HCT116 (cell line): ENCODE measurements around the gene GMDS. TPM values are rescaled to one million over a fixed set of nuclear protein-coding genes. Genes with fewer than 3 reads are reported as not detected.

ENCODE experiments used
- ATAC-seq: fragments of 200-7000 bp; cut with Tn5 transposase; 2 replicates; pipeline ENCODE4 v1.9.1; 2020; ENCODE audit warnings: mild to moderate bottlenecking, moderate library complexity
- BruUV-seq: library from RNA; stranded (reverse); fragments of 400-500 nt; replicated peaks from 2 replicates; lab custom pipeline; 2021; lab: Mats Ljungman, UMichigan
- CTCF ChIA-PET: fragments of 300-600 bp; sonication (Branson Sonifier 250); formaldehyde crosslinking; loops from one replicate; lab custom pipeline; 2021; ENCODE audit warnings: antibody characterized with exemption; lab: Charles Lee
- POLR2A ChIA-PET: fragments of 300-600, 350-600 bp; sonication (Branson Sonifier 250); formaldehyde crosslinking; loops from one replicate; lab custom pipeline; 2021; ENCODE audit warnings: antibody characterized with exemption; lab: Charles Lee
- RAD21 ChIA-PET, 2 experiments: fragments of 300-600 bp; sonication (Branson Sonifier 250); formaldehyde crosslinking; loops; one replicate each; lab custom pipeline; 2023; ENCODE audit warnings: low total read pairs in 2 of 2; ENCODE audit not compliant: uncharacterized antibody in 2 of 2, unreplicated experiment in 2 of 2, low non-redundant PET in 1 of 2; lab: Charles Lee
- DNase-seq: peaks from one replicate; pipeline ENCODE4 v3.0.0-alpha.2; 2010; ENCODE audit warnings: low read depth, low spot score
- H2AFZ ChIP-seq: fragments of 200-600 bp; shearing (Covaris generic), sonication (generic); 2 replicates; pipeline ENCODE4 v1.6.1; 2017; ENCODE audit warnings: low read depth, mixed run types, mixed read lengths, antibody characterized with exemption, low read length; ENCODE audit not compliant: poor library complexity, severe bottlenecking
- H3K27ac ChIP-seq: 2 replicates; pipeline ENCODE4 v1.5.1; 2012; ENCODE audit warnings: low read depth, low read length
- H3K27me3 ChIP-seq: fragments of 200-600 bp; sonication (generic); 2 replicates; pipeline ENCODE4 v1.6.1; 2016; ENCODE audit warnings: mixed run types, low read length, mixed read lengths; ENCODE audit not compliant: insufficient read depth
- H3K36me3 ChIP-seq, 2 experiments: fragments of 200-500 bp in 1 of 2; fragments of 200-600 bp in 1 of 2; sonication (Bioruptor generic) in 1 of 2; sonication (generic) in 1 of 2; 2 replicates each; pipeline versions ENCODE4 v1.5.1 to v1.6.1; 2014 to 2016; ENCODE audit warnings: low read length in 2 of 2, inconsistent platforms in 1 of 2, mixed read lengths in 1 of 2, mixed run types in 1 of 2; ENCODE audit not compliant: insufficient read depth in 2 of 2, control insufficient read depth in 1 of 2
- H3K4me1 ChIP-seq, 2 experiments: fragments of 200-600 bp in 1 of 2; sonication (generic) in 1 of 2; 2 replicates each; pipeline versions ENCODE4 v1.5.1 to v1.6.1; 2012 to 2017; ENCODE audit warnings: low read length in 2 of 2, inconsistent platforms in 1 of 2, mild to moderate bottlenecking in 1 of 2, mixed read lengths in 1 of 2, mixed run types in 1 of 2, moderate library complexity in 1 of 2; ENCODE audit not compliant: insufficient read depth in 2 of 2, control insufficient read depth in 1 of 2
- H3K4me2 ChIP-seq: fragments of 200-600 bp; sonication (generic); 2 replicates; pipeline ENCODE4 v1.6.1; 2017; ENCODE audit warnings: mixed run types, low read length, mixed read lengths
- H3K4me3 ChIP-seq, 2 experiments: fragments of 200-600 bp in 1 of 2; sonication (generic) in 1 of 2; replicated peaks in 1 of 2; 2 replicates each; pipeline ENCODE4 v1.5.1; 2011 to 2016; ENCODE audit warnings: low read length in 2 of 2, control low read depth in 1 of 2, low read depth in 1 of 2, mild to moderate bottlenecking in 1 of 2, mixed read lengths in 1 of 2, mixed run types in 1 of 2
- H3K79me2 ChIP-seq: fragments of 200-600 bp; sonication (generic); 2 replicates; pipeline ENCODE4 v1.6.1; 2017; ENCODE audit warnings: mild to moderate bottlenecking, mixed run types, low read length, moderate library complexity, mixed read lengths; ENCODE audit not compliant: insufficient read depth
- H3K9ac ChIP-seq: fragments of 200-600 bp; sonication (generic); 2 replicates; pipeline ENCODE4 v1.6.1; 2016; ENCODE audit warnings: low read length, mixed read lengths
- H3K9me2 ChIP-seq: fragments of 200-600 bp; sonication (generic), shearing (Covaris generic); 2 replicates; pipeline ENCODE4 v1.6.1; 2017; ENCODE audit warnings: mixed run types, mild to moderate bottlenecking, moderate library complexity; ENCODE audit not compliant: insufficient read depth
- H3K9me3 ChIP-seq, 2 experiments: fragments of 200-500 bp in 1 of 2; fragments of 200-600 bp in 1 of 2; sonication (Bioruptor generic) in 1 of 2; sonication (generic) in 1 of 2; 2 replicates each; pipeline ENCODE4 v1.6.1; 2014 to 2017; ENCODE audit warnings: low read length in 2 of 2, mixed read lengths in 2 of 2, inconsistent platforms in 1 of 2, low read depth in 1 of 2, mild to moderate bottlenecking in 1 of 2, mixed run types in 1 of 2, moderate library complexity in 1 of 2; ENCODE audit not compliant: control insufficient read depth in 1 of 2, insufficient read depth in 1 of 2
- H4K20me1 ChIP-seq: fragments of 200-600 bp; sonication (generic), shearing (Covaris generic); 2 replicates; pipeline ENCODE4 v1.6.1; 2017; ENCODE audit warnings: mixed run types, mild to moderate bottlenecking, moderate library complexity; ENCODE audit not compliant: insufficient read depth
- CEBPB ChIP-seq: IDR thresholded peaks from 2 replicates; pipeline ENCODE4 v1.6.1; 2012; ENCODE audit warnings: low read depth
- CTCF ChIP-seq, 3 experiments: fragments of 200-600 bp in 1 of 3; sonication (generic) in 1 of 3; IDR thresholded peaks in 2 of 3; conservative IDR thresholded peaks in 1 of 3; 2 replicates each; pipeline ENCODE4 v1.5.1; 2012 to 2017; ENCODE audit warnings: low read depth in 2 of 3, low read length in 2 of 3, antibody characterized with exemption in 1 of 3, borderline replicate concordance in 1 of 3, control low read depth in 1 of 3, mild to moderate bottlenecking in 1 of 3, mixed read lengths in 1 of 3, mixed run types in 1 of 3, moderate library complexity in 1 of 3; ENCODE audit not compliant: insufficient read depth in 1 of 3
- ELF1 ChIP-seq: IDR thresholded peaks from 2 replicates; pipeline ENCODE4 v1.6.1; 2012; ENCODE audit warnings: low read depth, borderline replicate concordance
- EZH2 ChIP-seq: fragments of 200-600 bp; sonication (generic); IDR thresholded peaks from 2 replicates; pipeline ENCODE4 v1.6.1; 2017; ENCODE audit warnings: antibody characterized with exemption, mixed run types
- EZH2phosphoT487 ChIP-seq: fragments of 200-600 bp; IDR thresholded peaks from 2 replicates; pipeline ENCODE4 v1.6.1; 2018; ENCODE audit warnings: antibody characterized with exemption, borderline replicate concordance
- JUND ChIP-seq: IDR thresholded peaks from 2 replicates; pipeline ENCODE4 v1.6.1; 2012
- POLR2A ChIP-seq: IDR thresholded peaks from 2 replicates; pipeline ENCODE4 v1.7.0; 2011; ENCODE audit warnings: borderline replicate concordance; ENCODE audit not compliant: insufficient read depth, insufficient read length; ENCODE audit errors: extremely low read depth
- POLR2AphosphoS5 ChIP-seq: IDR thresholded peaks from 2 replicates; pipeline ENCODE4 v1.6.1; 2011; ENCODE audit warnings: mild to moderate bottlenecking, low read depth, low read length, moderate library complexity
- SIN3A ChIP-seq: IDR thresholded peaks from 2 replicates; pipeline ENCODE4 v1.6.1; 2012; ENCODE audit warnings: low read depth
- SP1 ChIP-seq: IDR thresholded peaks from 2 replicates; pipeline ENCODE4 v1.6.1; 2012; ENCODE audit warnings: low read depth
- SRF ChIP-seq: IDR thresholded peaks from 2 replicates; pipeline ENCODE4 v1.6.1; 2012; ENCODE audit warnings: low read depth
- TCF7L2 ChIP-seq: IDR thresholded peaks from 2 replicates; pipeline ENCODE4 v1.7.0; 2011; ENCODE audit warnings: borderline replicate concordance, inconsistent platforms; ENCODE audit not compliant: insufficient read depth, insufficient read length; ENCODE audit errors: extremely low read depth
- intact Hi-C: fragments of 100-400 bp; cut with micrococcal nuclease; formaldehyde crosslinking; loops from 2 replicates; pipeline ENCODE4 v1.10.0; 2022
- total RNA-seq: library from RNA; stranded (reverse); gene quantifications from one replicate; pipeline ENCODE4 v1.2.1, GENCODE V29; 2021; ENCODE audit not compliant: unreplicated experiment

Gene GMDS
- total RNA-seq, 1 experiment from 2014 or later = 34.4 TPM

- Histone ChIP-seq H3K4me3 (no peak overlapping the region), H4K20me1 (no peaks in the 10 kb centered on the region), H3K79me2 (no peaks in the 10 kb centered on the region), H3K9me3 (no peaks in the 10 kb centered on the region), H3K4me2 (no peak overlapping the region), H3K36me3 (no peaks in the 10 kb centered on the region), H2AFZ (no peak overlapping the region), H3K4me1 (no peaks in the 10 kb centered on the region), H3K9ac (no peak overlapping the region), H3K9me2 (no peaks in the 10 kb centered on the region), H3K27ac (no peak overlapping the region), H3K27me3 (no peaks in the 10 kb centered on the region)
- RAD21 ChIA-PET = no interaction called here
- POLR2A ChIA-PET = no interaction called here
- CTCF ChIA-PET = no interaction called here
- no peak for DNase-seq
- no peak for ATAC-seq
- TF ChIP-seq TCF7L2 (no peak), CTCF (IDR thresholded peaks at IDR 0.05 in 2 of 3, conservative IDR thresholded peaks at IDR 0.05 in 1 of 3; ENCODE audit: borderline replicate concordance in 1 of 3, insufficient read depth in 1 of 3, low read depth in 2 of 3, low read length in 2 of 3) (no peak), ELF1 (no peak), SRF (no peak), SIN3A (no peak), CEBPB (no peak), POLR2A (no peak)
- intact Hi-C loops = no loop called here
- no TSS peak for BruUV-seq
Measured at GRCh38 chr6:2263896-2264295, 18.5 kb upstream of the GMDS start.

GRCh38 chr6:2259574-2259973 lies 14.2 kb upstream of the GMDS start:
- no peaks in the 10 kb centered on the region for H3K79me2 ChIP-seq
- ChIA-PET POLR2A (no interaction called here), CTCF (no interaction called here), RAD21 (no interaction called here)
- no peaks in the 10 kb centered on the region for H3K9me3 ChIP-seq
- H3K9me2 ChIP-seq = no peaks in the 10 kb centered on the region
- BruUV-seq = no TSS peak
- H2AFZ ChIP-seq = no peak overlapping the region
- no peak overlapping the region for H3K4me3 ChIP-seq
- intact Hi-C loops = no loop called here
- H4K20me1 ChIP-seq = no peaks in the 10 kb centered on the region
- H3K4me2 ChIP-seq = no peak overlapping the region
- no peaks in the 10 kb centered on the region for H3K27me3 ChIP-seq
- DNase-seq (no peak), ATAC-seq (no peak)
- H3K9ac ChIP-seq = no peak overlapping the region
- no peaks in the 10 kb centered on the region for H3K4me1 ChIP-seq
- H3K27ac ChIP-seq = no peak overlapping the region
- no peaks in the 10 kb centered on the region for H3K36me3 ChIP-seq
- TF ChIP-seq TCF7L2 (no peak), EZH2 (no peak), CEBPB (no peak), EZH2phosphoT487 (no peak), SP1 (no peak), POLR2AphosphoS5 (no peak), JUND (no peak), SRF (no peak), ELF1 (no peak)
